A375 (cell line): ENCODE results near the gene INHBA. TPM values are rescaled to one million over a fixed set of nuclear protein-coding genes. Genes with fewer than 3 reads are reported as not detected.

Experiments
- total RNA-seq: library from RNA; depleted of rRNA; stranded (reverse); fragments of >200 nt; shearing (Covaris generic); gene quantifications from 2 replicates; pipeline ENCODE4 v1.2.3, GENCODE V29; 2014; rRNA removed

The INHBA gene
- total RNA-seq, result 65.2 and 65.4 TPM in 2 replicates

DNA sequence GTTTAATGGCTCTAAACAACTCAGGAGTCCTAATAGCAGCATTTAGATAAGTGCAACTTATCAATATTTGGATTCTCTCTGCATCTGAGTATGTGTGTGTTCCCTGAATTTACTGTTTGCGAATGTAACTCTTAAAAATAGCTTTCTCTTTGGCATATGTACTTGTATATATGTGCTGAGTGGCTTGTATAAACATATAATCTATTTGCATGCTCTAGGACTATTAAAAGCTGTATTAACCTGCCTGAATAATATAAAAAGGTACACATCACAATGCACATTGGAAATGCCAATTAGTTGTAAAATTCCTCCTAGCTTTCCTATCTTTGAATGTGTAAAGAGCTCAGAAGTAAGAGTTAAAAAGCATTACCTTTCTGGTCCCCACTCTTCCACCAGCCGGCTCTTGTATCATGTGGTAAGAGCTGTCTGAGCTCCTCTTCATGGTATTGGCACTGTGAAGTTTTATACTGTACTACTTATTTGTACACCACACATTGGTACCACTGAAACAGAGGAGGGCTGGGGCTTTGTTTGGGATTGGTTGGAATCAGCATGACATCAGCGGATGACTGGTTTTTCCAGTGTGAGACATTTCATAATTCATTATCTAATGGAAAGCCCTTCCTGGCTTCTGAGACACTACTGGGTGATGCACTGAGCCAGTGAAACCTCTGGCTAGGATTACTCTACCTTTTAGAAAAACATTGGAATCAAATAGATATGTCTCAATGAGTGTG, at the start of gene INHBA:
Gene INHBA (minus strand): TSS at position 456 of the 737 bp plus-strand sequence. CDS start 2,716 bp downstream, outside the sequence.

